NCI-H2081 (cell line): ENCODE data around the gene SNIP1.
"Not testable (repeated sequence)": the region's sequence is repeated elsewhere in the genome, so short reads cannot be mapped to it uniquely, and the experiment has no call there.

Source experiments
- DNase-seq, 2 experiments: peaks; one replicate each; lab custom pipeline; 2025; lab: John Stamatoyannopoulos, UW

SNIP1 gene

GRCh38 chr1:37553927-37554808, at the start of gene SNIP1:
TSS of gene SNIP1 (minus strand) at chr1:37554293. CDS start at chr1:37554229, 64 bp downstream.
- peak; percentile 94 to 97 for DNase-seq

- peak; percentile 48 to 53 for DNase-seq
These were observed 48.9 kb upstream of the SNIP1 start for GRCh38 chr1:37602750-37603694.

- no peak for DNase-seq
These were observed 47.3 kb upstream of the SNIP1 start for GRCh38 chr1:37601441-37601840.

- no peak for DNase-seq
These were observed 45.8 kb upstream of the SNIP1 start for GRCh38 chr1:37599940-37600339.

GRCh38 chr1:37596182-37596667, 42.1 kb upstream of the SNIP1 start:
- no peak for DNase-seq

- peak; percentile 98 for DNase-seq
These were observed 41.5 kb upstream of the SNIP1 start, which contains the start of gene GNL2 for GRCh38 chr1:37595440-37596181. TSS of gene GNL2 (minus strand) at chr1:37595937. CDS start at chr1:37595822, 115 bp downstream.

DNA sequence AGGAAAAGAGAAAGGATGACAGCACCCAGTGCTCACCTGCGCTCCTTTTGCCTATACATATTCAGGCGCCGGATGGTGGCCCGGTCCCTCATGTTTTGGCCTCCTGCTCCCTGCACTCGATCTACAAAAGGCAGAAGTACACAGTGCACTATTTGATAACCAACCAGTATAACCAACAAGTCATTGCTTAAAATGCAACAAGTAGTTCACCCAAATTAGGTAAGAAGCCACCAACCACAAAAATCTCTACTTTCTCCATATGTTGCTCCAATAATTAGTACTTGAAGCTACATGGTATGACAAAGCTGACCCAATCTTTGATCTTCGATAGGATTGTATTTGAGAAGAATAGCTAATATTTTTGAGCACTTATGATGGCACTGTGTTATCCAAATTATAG, 39.6 kb upstream of the SNIP1 start:
- DNase-seq = no peak

GRCh38 chr1:37588939-37589338, 34.8 kb upstream of the SNIP1 start:
- DNase-seq = no peak

DNA sequence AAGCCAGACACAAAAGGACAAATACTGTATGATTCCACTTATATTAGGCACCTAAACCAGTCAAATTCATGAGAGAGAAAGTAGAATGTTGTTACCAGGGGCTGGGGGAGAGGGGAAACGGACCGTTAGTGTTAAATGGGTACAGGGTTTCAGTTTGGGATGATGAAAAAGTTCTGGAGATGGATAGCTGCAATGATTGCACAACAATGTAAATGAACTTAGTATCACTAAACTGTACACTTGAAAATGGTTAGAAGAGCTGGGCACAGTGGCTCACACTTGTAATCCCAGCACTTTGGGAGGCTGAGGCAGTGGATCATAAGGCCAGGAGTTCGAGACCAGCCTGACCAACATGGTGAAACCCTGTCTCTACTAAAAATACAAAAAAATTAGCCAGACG, 30.5 kb upstream of the SNIP1 start:
- DNase-seq = not testable (repeated sequence)

GRCh38 chr1:37575692-37576091, 21.6 kb upstream of the SNIP1 start:
- no peak for DNase-seq

DNA sequence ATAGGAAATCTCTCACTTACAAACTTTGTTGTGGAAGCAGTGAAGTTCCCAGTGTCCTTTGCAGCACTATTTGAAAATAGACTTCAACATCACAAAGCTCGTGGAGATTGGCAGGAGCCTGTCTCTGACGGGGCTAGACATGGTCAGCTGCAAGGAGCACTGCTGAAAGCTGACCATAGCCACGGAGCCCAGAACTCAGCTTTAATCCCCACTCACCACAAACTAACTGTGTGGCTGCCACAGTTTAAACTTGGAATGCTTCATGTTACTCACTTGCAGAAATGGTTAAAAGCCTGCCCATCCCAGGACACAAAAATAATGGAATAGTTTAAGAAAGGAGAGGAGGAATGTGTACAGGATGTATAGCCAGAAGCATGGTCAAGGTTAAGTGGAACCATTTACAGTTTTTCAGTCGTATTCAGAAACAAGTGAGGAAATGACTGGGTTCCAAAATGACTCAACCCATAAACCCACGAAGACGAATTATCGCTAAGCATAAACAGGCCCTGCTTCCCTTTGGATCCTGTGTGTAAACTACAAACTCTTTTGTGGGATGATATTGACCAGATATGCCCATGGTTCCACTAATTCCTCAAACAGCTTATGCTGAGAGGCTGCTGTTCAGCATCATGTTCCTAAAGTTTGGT, 20.9 kb upstream of the SNIP1 start:
- no peak for DNase-seq

- no peak for DNase-seq
These were observed 16.6 kb upstream of the SNIP1 start for GRCh38 chr1:37570528-37571334.

DNA sequence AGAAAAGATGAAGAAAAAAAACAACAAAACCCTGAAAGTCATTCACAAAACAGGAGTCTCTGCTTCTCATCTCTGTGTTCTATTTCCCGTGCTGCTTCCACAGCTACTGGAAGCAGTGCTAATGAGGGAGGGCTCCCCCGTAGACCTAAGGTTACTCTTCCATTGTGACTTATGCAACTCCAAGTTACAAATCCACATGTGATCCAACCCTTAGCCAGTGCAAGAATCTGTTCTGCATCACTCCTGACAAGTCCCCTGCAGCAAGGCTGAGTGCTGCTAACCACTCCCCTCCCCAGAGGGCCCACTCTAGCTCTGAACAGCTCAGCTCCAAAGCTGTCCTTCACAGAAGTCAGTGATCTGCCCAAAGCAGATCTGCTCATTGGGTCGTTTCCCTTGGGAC, 12.9 kb upstream of the SNIP1 start:
- no peak for DNase-seq

DNA sequence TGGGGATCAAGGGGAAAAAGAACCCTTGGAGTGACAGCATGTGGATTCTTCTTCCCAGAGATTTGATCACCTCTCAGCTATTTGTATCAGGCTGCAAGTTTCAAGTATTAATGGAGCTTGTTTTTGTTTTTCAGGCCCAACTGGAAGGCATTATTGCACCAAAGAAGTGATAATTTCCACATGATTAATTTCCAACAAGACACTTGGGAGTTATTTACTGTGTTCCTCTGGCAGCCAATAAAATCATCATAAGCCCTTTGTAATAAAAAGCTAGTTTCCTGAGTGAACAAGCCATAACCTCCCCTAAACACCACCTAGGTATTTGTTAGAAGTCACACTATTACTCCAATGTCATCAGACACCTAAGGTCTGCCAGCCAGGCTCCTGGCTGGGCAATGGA, 10.8 kb upstream of the SNIP1 start:
- DNase-seq = no peak

GRCh38 chr1:37562984-37563383, 8.9 kb upstream of the SNIP1 start:
- no peak for DNase-seq

DNA sequence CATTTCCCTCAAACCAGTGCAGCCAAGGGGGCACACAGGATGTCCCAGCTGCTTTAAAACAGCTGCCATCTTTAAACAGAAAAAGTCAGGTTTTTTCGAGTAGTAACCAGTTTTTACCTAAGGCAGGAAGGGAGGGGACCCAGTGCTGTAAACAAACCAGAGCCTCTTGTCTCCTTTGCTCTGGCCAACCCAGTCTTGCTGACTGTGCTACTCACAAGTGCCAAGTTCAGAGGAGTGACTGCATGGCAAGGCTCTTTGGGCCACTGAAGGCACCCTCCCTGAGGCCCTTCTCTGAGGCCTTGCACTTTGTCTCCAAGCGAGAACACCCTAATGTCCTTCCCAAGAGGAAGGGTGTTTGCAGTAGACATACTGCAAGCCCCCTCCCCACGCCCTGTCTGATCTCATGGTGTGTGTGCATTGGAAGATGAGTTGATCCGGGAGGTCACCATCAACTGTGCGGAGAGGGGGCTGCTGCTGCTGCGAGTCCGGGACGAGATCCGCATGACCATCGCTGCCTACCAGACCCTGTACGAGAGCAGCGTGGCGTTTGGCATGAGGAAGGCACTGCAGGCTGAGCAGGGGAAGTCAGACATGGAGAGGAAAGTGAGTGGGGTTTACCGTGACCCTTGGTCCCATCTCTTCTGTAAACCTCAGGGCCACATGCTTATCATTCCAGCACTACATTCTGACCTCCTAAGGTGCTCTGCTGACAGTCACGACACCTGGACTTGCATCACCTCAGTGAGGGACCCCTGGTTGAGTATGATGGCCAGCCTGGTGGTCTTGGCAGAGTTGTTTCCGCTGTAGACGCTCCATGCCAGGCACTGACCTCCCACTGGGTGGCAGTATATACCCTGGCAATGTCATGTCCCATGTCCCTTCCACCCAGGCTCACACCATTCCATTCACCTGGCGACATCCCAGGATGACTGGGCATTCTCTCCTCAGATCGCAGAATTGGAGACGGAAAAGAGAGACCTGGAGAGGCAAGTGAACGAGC, 7.3 kb upstream of the SNIP1 start:
- no peak for DNase-seq

DNA sequence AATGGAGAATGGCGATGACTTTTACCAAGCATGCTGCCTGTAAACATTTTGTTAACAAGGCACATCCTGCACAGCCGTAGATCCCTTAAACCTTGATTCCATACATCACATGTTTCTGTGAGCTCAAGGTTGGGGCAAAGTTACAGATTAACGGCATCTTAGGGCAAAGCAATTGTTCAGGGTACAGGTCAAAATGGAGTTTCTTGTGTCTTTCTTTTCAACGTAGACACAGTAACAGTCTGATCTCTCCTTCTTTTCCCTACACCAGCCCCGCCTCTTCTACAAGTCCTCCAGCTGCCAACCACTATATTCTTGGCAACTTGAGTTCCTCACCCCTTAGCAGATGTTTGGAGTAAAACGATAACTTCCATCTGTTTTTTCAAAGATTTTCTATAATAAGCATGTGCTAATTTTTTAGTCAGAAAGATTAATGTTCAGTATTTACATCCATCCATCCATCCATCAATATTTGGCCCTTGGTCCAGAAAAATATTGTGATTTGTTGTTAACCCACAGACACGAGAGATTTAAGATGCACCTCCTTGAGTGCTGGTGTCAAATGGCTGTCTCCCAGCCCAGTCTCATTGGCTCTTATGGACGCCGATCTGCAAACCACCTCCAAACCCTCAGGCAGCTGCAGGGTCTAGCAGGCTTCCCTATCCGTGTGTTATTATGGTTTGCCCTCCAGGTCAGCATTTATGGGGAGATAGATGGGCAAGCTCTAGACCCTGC, 6.5 kb upstream of the SNIP1 start:
- DNase-seq = no peak

GRCh38 chr1:37559957-37560379, 5.9 kb upstream of the SNIP1 start:
- DNase-seq = not testable (repeated sequence)
